ENCODE data around the gene ICAM1.

The ICAM1 gene

DNA sequence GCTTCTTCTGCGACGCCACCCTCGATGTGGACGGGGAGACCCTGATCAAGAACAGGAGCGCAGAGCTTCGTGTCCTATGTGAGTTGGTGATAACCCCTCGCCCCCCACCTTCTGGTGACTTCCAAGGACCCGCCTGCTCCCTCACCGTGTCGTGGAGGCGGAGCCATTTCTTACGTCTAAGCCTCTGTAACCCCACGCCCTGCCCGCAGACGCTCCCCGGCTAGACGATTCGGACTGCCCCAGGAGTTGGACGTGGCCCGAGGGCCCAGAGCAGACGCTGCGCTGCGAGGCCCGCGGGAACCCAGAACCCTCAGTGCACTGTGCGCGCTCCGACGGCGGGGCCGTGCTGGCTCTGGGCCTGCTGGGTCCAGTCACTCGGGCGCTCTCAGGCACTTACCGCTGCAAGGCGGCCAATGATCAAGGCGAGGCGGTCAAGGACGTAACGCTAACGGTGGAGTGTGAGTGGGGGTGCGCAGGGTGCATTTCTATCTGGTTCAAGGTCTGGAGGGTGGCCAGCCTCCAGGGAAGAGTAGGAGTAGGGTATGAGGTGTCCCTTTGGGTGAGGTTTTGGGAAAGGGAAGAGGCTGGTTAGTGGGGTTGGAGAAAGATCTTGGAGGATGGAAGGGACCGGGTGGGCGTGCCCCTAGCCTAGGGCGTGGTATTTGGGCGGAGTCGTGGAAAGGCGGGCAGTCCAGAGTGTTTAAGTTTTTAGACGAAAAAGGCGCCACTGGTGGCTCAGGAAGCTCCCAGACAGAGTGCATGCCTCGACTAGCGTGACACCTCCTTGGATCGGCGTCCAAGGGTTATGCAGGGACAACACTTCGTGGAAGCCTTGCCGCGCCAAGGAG, 22.1 kb downstream of the ICAM1 start:
- no peak for DNase-seq (ENCODE audit: low read depth in 2 of 2, low spot score in 1 of 2)

DNA sequence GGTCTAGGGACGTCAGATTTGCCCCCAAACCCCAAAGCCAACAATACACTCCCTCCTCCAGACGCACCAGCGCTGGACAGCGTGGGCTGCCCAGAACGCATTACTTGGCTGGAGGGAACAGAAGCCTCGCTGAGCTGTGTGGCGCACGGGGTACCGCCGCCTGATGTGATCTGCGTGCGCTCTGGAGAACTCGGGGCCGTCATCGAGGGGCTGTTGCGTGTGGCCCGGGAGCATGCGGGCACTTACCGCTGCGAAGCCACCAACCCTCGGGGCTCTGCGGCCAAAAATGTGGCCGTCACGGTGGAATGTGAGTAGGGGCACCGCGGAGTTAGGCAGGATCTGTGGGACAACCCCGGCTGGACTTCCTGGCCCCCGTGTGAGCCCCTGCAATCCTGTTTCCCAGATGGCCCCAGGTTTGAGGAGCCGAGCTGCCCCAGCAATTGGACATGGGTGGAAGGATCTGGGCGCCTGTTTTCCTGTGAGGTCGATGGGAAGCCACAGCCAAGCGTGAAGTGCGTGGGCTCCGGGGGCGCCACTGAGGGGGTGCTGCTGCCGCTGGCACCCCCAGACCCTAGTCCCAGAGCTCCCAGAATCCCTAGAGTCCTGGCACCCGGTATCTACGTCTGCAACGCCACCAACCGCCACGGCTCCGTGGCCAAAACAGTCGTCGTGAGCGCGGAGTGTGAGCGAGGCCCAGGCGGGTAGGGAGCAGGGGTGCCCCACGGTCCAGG, 22.9 kb downstream of the ICAM1 start:
- DNase-seq (ENCODE audit: low read depth in 2 of 2, low spot score in 1 of 2): no peak

DNA sequence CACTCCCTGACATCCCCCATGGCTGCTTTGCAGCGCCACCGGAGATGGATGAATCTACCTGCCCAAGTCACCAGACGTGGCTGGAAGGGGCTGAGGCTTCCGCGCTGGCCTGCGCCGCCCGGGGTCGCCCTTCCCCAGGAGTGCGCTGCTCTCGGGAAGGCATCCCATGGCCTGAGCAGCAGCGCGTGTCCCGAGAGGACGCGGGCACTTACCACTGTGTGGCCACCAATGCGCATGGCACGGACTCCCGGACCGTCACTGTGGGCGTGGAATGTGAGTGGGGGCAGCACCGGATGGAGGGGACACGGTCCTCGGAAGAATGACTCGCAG, 23.4 kb downstream of the ICAM1 start:
- no peak for DNase-seq (ENCODE audit: low read depth in 2 of 2, low spot score in 1 of 2)

DNA sequence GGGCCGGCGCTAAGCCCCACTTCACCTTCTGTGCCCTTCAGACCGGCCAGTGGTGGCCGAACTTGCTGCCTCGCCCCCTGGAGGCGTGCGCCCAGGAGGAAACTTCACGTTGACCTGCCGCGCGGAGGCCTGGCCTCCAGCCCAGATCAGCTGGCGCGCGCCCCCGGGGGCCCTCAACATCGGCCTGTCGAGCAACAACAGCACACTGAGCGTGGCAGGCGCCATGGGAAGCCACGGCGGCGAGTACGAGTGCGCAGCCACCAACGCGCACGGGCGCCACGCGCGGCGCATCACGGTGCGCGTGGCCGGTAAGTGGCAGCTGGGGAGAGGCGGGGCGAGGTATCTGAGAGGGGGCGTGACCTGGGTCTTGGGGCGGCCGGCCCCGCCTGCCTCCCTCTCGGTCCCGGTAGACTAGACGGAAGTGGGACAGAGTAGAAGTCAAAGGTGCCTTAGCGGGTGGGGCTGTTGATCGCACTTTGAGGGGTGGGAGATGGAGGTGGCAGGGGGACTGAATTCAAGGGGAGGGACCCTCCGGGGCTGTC, 24.5 kb downstream of the ICAM1 start:
- DNase-seq (ENCODE audit: low read depth in 2 of 2, low spot score in 1 of 2): no peak

DNA sequence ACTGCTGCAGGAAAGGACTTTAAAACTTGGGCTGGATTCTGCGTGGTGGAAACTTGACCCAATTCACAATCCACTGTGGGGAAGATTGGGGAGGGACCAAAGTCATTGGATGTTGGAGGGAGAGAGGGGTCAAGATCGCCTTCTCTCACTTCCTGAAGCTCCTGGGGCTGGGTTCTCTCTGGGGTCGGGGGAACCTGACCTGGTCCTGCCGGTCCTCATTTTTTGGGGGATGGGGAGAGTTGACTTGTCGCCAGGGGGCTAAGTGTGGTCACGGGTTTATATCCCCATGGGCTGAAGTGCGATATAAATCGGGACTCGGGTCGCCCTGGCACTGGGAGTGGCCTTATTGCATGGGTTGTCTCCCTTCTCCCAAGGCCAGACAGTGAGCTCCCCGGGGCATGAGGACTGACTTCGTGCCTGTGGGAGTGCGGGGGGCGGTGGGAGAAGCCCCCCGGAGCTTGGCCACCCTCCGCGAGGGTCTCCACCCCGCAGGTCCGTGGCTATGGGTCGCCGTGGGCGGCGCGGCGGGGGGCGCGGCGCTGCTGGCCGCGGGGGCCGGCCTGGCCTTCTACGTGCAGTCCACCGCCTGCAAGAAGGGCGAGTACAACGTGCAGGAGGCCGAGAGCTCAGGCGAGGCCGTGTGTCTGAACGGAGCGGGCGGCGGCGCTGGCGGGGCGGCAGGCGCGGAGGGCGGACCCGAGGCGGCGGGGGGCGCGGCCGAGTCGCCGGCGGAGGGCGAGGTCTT, 25.1 kb downstream of the ICAM1 start:
- DNase-seq (ENCODE audit: low read depth in 2 of 2, low spot score in 1 of 2): no peak

DNA sequence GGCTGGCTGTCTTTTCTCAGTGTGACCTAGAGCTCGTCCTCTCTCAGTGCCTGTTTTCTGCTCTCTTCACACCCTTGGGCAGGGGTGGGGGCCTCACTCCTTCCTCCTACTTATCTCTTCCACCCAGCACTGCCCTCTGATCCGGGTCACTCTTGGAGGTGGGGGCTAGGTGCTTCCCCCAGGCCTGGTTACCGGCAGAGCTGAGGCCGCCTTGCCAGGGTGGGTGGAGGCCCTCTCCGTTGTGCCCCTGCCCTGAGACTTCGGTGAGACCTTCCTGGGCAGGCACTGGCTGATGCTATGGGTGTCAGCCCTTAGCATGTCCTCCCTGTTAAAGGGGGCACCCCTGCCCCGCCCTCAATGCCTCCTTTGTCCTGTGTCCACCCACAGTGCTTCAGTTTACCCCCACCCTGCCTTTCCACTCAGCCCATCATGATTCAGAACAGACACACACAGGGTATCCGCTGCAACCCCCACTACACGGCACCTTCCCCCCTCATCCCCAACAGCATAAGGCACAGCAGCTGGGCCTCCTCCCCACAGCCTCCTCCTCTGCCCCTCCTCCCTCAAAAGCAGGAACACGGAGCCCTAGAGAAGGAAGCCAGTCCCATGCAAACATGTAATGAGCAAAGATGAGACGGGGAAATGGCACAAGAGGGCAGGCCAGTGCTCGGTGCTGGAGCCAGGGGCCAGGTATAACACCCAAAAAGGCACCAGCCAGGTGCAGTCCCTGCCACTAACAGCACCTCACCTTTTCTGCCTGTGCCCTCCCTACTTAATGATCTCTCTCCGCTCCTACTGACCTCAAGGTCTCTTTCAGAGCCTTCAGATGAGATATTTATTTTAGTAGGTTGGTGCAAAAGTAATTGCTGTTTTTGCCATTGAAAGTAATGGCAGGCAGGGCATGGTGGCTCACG, 28.9 kb downstream of the ICAM1 start:
- no peak for DNase-seq (ENCODE audit: low read depth in 2 of 2, low spot score in 1 of 2)

DNA sequence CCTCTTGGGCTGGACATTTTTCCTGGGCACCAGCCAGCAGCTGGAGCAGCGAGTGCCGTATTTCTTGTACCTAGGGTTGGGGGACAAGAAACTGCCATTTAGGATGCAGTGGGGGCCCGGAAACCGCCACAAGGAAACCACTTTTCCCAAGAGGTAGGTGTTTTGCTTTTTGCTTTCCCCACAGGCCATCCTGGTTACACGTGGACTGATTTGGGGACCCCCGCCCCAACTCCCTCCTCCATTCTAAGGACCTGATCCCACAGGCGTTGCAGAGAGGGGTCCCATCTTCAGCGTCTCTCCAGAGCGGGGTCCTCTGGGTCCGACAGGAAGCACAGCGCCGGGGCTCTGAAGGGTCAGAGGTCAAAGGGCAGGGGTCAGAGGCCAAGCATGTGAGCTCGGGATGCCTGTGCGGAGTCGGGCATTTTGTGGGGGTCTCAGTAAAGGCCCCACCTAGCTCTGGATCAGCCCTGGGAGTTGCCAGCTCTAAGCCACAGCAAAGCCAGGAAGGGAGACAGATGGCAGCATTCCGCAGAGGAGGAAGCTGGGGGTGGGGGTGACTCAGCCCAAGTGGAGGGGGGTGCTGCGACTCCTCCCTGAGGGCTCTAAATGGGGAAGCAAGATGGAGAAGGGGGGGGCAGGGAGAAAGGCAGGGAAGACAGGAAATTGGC, 34.4 kb downstream of the ICAM1 start:
- no peak for DNase-seq (ENCODE audit: low read depth in 2 of 2, low spot score in 1 of 2)

DNA sequence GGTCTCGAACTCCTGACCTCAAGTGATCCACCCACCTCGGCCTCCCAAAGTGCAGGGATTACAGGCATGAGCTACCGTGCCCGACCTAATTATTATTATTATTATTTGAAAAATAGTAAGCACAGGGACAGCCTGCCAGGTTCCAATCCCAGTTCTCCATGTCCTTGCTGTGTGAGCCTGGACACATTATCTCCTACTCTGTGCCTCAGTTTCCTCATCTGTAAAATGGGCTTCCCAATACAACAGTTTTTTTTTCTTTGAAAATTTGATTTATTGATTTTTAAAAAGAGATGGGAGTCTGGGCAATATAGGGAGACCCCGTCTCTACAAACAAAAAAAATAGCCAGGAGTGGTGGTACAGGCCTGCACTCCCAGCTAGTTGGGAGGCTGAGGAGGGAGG, 35.4 kb downstream of the ICAM1 start:
- DNase-seq (ENCODE audit: low read depth in 2 of 2, low spot score in 1 of 2): no peak

DNA sequence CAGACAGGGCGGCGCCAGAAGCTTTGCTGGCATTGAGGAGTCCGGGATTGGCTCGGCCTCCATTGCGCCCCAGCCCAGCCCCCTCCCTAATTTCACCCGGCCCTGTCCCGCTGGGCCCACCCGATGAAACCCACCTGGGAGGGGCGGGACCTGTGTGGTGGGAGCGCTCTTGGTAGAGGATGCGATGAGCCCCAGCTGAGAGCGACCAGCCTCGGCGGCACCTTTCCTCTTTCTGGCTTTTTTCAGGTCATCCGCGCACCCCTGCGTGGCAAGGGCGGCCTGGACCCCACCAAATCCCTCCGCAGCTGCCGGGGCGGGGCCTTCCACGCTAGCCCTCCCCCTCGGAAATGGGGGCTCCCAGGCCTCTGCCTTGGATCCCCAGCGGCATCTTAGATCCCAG, 38.5 kb downstream of the ICAM1 start, which contains the start of gene ZGLP1:
ZGLP1 (minus strand) TSS at position 393 of the 400 bp plus-strand sequence.
- DNase-seq (ENCODE audit: low read depth in 2 of 2, low spot score in 1 of 2): no peak

DNA sequence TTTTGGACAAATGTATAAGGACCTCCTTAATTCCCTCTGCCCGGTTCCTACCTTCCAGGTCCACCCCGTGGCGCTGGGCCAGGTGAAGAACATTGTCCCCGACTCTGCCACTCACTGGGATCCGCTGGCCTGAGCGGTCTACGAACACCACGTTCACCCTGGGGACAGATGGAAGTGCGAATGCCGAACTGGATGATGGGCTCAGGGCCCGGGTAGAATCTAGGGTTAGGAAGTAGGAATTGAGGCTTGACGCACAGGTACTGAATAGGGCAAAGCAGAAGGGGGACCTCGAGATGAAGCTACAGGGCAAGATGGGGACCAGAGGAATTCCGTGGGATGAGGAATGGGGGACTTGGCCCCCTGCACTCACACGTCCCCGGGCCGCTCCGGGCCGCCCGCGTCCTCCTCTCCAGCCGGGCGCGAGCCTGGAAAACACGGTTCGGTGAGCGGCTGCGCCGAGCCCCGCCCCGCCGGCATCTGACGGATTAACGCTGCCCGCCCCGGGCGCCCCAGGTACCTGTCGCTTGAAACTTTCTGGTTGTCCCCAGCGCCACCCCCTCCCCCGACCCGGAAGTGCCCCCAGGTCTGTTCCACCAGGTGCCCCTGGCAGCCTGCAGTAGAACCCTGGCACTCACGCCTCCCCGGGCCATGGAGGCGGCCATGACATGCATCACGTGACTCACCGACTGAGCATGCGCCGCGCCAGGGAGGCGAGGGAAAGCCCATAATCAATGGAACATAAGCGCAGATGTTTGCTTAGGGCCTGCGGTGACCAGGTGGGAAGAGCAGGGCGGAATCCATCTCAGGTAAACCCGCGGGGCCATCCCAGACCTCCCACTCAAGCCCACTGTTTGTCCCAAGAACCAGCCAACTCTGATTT, 44.7 kb downstream of the ICAM1 start, which contains the start of gene FDX2:
FDX2 (minus strand) TSS at position 681 of the 880 bp plus-strand sequence; CDS start at position 662, 19 bp downstream.
- DNase-seq (ENCODE audit: low read depth in 2 of 2, low spot score in 1 of 2): peak; percentile 82 to 88

DNA sequence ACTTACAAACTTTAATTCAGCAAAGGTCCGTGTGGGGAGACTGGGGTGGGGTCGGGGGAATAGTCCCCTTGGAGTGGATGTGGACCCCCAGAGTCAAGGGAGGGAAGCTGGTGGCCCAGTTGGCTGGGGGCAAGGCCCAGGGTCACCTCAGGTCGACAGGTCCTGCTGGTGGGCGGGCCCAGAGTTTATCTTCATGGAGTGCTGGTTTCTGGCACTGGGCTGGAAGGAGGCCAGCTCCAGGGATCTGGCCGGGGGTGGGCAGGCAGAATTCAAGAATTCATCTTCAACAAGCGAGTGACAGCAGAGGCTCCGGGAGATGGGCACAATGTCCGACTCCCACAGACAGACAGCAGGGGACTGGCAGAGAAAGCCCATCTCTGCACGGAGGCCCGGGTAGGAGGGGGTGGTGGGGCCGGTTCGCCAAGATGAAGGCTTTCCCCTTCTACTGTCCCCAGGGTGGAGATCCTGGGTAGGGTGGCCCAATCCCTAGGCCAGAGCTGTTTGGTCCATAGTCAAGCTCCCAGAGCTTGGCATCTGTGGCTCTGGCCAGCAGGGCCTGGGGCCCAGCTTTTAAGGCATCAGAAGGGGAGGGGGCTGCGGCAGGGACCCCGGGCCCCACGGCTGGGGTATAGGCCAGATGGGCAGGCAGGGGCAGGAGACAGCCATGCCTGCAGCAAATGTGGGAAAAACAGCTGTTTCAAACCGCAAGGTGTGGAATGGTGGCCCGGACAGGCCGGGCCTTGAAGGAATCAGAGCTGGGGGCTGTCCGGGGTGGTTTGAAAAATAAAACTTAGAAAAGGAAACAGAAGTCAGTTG, 45.5 kb downstream of the ICAM1 start:
- no peak for DNase-seq (ENCODE audit: low read depth in 2 of 2, low spot score in 1 of 2)

DNA sequence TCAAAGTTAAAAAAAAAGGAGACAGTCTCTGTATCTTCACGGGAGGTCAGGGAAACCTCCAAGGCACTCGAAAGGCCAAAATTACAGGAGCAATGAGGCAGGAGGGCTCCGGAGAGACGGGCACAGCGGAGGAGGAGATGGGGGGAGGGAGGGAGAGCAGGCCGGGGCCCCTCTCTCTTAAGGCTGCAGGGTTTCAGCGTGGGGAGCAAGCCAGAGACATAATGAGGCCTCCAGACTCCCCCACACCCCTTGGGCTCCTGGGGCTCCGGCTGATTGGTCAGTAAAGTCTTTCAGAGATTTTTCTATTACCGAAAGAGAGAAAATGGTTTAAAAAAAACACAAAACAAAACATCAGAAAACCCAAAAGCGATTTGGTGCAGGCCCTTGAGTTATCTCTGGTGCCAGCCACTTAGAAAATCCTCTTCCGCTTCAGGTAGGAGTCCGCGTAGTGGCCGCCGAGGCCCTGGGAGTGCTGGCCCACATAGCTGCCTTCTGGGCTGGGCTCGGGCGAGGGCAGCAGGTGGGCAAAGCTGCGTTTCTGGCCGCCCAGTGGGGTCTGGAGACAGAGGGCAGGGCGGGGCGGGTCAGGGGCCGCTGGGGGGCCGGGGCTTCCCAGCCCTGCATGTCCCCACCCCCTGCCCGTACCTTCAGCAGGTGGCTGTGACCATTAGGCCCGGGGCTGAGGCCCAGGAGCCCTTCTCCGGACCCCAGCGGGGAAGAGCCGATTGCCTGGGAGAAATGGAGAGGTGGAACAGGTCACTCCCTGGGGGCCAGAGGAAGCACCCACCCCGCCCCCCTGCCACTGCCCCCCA, 46.3 kb downstream of the ICAM1 start:
- DNase-seq (ENCODE audit: low read depth in 2 of 2, low spot score in 1 of 2): no peak

DNA sequence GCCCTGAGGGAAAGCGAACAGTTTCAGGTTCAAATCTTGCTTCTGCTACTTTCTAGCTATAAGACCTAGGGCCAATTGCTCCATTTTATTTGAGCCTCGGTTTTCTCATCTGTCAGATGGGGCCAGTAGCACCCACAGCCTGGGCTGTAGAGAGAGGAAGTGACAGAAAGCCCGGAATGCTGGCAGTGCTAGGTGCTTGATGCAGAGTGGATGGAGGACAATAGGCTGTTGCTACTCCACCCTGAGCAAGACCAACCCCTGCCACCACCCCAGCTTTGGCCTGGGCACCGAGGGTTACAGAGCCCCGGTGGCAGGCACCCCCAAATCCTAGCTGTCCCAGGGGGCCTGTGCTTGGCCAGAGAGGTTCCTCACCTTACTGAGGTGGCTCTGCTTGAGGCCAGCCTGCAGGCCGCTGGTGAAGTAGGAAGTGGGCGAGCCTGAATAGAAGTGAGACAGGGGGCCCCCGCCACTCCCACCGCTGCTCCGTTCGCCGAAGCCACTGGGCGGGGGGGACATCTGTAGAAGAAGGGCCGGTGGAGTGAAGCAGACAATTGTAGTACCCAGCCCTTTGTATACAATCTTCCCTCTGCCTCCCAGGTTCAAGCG, 47.0 kb downstream of the ICAM1 start:
- no peak for DNase-seq (ENCODE audit: low read depth in 2 of 2, low spot score in 1 of 2)

DNA sequence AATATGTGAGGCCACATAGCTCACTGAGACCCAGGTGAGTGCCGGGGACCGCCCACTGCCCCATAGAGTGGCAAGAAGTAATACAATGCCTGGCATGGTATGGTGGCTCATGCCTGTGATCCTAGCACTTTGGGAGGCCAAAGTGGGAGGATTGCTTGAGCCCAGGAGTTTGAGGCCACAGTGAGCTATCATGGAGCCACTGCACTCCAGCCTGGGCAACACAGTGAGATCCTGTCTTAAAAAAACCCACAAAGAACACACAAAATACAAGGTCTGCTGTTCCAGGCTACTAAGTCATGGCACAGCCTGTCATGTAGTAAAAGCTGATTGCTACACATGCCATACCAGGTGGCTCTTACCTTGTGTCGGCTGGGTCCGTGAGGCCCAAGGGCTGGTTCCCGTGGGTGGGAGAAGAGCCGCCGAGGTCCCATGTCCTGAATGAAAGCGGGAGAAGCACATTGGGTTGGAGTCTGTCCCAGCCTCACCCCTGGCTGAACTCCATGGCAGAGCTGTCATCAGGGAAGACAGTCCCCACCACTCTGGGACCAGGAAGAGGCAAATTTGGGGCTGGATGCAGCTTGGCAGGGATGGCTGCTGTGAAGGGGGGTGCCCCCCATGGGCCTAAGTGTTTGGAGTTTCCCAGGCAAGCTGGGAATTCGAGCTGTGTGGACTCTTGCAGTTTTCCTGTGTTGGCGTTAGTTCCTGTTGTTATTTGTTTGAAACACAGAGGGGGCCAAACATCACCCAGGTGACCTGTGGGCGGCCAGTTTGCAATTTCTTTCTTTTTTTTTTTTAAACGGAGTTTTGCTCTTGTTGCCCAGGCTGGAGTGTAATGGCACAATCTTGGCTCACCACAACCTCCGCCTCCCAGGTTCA, 48.1 kb downstream of the ICAM1 start:
- no peak for DNase-seq (ENCODE audit: low read depth in 2 of 2, low spot score in 1 of 2)

DNA sequence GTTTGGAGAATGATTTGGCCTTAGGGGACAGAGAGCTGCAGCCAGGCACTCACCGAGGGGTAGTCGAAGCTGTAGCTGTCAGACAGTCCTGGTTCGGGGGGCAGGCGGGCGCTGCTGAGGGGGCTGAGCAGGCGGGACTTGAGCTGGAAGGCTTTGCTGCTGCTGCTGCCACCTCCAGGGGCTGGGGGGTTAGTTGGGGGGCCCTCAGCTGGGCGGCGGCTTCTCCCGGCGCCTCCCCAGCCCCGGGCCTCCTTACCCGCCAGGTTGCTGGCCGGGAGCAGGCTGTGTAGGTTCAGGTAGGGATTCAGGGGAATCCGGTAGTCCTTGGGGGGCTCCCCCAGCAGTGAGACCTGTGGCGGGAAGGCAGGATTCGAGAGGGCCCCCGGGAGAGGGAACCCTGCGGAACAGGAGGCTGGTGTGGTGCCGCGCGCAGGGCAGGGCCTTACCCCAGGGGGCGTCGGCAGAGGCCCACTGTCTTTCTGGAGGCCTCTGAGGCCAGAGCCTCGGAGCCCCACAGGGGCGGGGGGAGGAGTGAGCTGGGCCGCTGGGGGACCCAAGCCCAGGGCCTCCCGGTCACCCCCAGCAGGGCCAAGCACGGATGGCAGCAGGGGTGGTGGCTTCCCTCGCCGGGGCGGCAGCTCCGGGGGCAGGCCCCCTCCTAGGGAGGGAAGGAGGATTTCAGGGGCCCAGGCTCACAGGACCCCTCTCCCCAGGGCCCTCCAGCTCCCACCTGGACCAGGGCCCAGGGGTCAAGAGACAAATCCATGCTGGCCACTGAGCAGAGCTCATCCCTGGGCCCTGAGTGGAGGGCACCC, 49.9 kb downstream of the ICAM1 start:
- DNase-seq (ENCODE audit: low read depth in 2 of 2, low spot score in 1 of 2): no peak

Measured in stimulated activated CD8-positive, alpha-beta memory T cell treated with anti-CD3 and anti-CD28 coated beads, Interleukin-4, amount 100 ng/mL, for 1 hour (primary cell).